HG03060 (cell line): ENCODE data around the gene MGME1.

Experiments used
- ATAC-seq: cut with Tn5 transposase; IDR thresholded peaks from one replicate; pipeline ENCODE4 v1.9.1; 2021; ENCODE audit warnings: low read depth, moderate number of reproducible peaks; ENCODE audit not compliant: unreplicated experiment

MGME1 gene

GRCh38 chr20:17939622-17940223 lies 29.1 kb upstream of the MGME1 start:
- ATAC-seq: no peak

- no peak for ATAC-seq
Measured at GRCh38 chr20:17940224-17940971, 28.4 kb upstream of the MGME1 start.

GRCh38 chr20:17941087-17941825 lies 27.6 kb upstream of the MGME1 start:
- no peak for ATAC-seq

DNA sequence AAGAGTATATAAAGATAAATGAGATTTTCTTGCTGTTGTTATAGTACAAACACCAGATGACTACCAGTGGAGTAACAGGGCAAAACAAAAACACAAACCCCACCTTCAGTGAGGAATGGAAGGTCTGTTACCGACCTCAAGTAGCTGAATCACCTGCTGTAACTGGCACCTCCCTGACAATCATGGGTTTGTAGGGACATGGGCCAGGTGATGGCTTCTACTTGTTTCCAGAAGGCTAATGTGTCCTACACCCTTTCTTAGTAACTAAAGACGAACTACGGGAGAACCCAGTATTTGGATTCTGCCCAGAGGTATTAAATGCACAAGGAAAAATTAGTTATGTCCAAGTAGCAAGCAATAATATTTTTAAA lies 27.0 kb upstream of the MGME1 start:
- ATAC-seq: no peak

- ATAC-seq: peak; percentile 54
Measured at GRCh38 chr20:17943343-17943742, 25.5 kb upstream of the MGME1 start.

DNA sequence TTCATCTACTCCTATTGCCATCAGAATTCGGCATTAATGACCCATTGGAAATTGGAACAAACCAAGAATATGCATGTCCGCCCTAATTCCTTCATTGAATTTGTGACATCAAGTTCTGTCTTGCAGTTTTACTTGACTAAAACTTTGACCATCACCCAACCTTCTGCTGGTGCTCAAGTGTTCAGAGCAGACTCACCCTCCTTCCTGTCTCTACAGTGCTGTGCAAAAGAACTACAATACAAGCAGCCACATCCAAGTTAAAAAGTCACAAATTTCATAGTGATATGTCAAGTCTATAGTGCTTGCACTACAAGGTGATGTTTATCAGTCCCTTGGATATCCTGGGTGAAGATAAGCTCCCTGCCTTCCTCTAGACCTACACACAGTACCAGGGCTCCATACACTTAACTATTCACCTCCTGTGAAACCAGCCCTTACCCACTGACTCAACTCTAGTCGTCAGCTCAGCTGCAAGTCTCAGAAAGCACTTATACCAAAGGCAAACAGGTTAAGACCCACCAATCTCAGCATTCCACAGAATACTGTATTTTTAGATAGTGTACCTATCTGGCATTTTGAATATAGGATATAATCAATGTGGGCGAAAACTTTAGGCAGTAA lies 23.9 kb upstream of the MGME1 start:
- no peak for ATAC-seq

DNA sequence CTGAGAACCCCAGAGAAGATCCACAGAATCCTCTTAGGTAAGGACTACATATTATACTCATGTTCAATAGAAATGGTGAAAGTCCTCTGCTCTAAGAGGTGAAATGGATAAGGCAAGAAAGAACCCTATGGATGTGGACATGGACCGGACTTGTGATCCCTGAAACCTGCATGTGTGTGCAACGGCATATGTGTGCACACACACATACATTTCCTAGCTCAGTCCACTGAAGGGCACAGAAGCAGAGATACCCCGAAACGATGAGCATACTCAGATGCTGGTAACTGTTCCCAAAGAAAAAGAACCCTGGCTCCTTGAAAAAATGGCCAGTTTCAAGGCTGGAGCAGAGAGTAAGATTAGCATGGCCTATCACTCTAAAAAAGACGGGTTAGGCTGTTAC lies 22.8 kb upstream of the MGME1 start:
- no peak for ATAC-seq

DNA sequence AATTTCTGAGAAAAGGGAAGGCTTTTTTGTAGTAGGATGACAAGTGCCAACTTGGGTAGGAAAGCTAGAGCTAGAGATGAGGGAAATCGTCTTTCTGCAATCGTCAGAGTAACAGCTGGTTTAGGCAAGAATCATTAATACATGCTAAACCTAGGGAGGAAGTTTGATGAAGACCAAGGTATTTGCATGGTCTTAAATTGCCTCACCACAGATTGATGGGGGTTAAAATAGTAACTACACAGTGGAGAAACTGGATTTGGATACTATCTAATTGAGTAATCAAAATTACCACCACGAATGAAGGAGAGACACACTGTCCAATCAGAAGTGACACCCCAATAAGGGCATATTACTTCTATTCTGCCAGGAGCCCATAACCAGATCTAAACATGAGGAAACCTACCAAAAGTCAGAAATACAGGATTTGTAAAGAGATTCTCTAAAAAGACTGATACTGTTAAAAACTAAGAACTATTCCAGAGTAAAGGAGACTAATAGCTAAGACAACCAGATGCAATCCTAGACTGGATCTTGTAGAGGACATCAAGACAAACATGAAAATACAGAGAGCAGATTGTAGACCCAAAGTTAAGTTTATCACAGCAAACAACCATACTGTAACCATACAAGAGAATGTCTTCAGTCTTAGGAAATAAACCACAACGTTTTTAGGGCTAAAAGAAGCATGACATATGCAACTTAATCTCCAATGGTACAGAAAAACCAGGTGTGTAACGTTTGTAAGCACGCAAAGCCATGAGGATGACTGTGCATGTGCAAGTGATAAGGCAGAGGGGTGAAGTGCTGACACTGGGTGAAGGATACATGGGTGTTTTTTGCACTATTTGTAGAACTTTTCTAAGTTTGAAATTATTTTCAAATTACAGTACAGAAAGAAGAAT lies 22.0 kb upstream of the MGME1 start:
- no peak for ATAC-seq

GRCh38 chr20:17947474-17947815 lies 21.4 kb upstream of the MGME1 start:
- ATAC-seq: no peak

- no peak for ATAC-seq
Measured at GRCh38 chr20:17948442-17948841, 20.4 kb upstream of the MGME1 start.

DNA sequence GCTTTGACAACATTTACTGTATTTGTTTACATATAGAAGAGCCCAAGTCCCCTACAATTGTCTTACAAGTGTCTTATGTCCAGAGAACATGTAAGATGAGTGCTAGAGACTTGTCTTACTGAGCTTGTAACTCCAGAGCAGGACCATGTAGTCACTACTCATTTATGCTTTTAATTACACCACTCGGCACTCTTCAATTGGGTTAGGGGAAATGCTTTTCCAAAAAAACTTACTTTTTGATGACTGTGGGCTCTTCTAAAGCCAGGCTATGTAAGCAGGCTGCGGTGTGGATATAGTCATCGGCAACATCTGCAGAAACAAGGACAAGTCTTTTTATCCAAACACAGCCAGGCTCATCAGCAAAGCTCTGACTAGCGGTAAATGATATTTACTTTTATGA lies 18.9 kb upstream of the MGME1 start:
- ATAC-seq: no peak

- no peak for ATAC-seq
Measured at GRCh38 chr20:17950670-17951069, 18.1 kb upstream of the MGME1 start.

- ATAC-seq: no peak
Measured at GRCh38 chr20:17951323-17951722, 17.5 kb upstream of the MGME1 start.

- no peak for ATAC-seq
Measured at GRCh38 chr20:17952692-17953684, 15.8 kb upstream of the MGME1 start.

DNA sequence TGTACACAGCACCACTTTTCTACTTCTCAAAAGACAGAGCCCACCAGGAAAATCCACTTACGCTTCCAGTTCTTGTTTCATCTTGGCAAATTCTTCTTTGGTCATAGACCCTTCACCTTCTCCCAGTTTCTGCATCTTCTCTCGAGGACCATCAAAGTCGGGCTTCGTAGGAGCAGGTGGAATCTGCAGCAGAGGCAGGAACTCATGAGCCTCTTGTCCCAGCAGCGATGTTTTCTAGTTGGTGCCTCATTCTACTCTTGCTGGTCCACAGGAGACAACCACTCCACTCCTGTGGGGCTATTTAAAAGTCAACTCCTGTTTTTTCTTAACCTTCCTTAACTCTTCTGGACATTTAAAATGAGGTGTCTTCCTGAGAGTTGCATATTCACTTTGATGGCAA lies 14.9 kb upstream of the MGME1 start:
- ATAC-seq: no peak

DNA sequence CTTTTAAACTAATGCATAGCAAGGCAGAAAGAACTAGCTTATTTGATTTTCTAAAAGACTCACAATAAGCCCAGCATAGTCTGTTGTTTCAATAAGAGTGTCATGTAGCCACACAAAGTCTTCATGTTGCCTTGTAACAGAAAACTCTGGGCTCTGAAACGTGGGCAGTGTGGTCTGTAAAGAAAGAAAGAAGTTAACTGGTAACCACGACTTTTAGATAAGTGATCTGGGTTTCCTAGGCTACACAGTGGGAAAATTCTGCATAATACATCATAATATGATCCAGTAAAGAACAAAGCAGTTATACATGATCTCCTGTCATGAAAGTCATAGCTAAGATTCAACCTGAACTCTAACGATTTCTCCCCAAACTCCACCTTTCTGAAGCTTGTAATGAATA lies 13.5 kb upstream of the MGME1 start:
- ATAC-seq: no peak

DNA sequence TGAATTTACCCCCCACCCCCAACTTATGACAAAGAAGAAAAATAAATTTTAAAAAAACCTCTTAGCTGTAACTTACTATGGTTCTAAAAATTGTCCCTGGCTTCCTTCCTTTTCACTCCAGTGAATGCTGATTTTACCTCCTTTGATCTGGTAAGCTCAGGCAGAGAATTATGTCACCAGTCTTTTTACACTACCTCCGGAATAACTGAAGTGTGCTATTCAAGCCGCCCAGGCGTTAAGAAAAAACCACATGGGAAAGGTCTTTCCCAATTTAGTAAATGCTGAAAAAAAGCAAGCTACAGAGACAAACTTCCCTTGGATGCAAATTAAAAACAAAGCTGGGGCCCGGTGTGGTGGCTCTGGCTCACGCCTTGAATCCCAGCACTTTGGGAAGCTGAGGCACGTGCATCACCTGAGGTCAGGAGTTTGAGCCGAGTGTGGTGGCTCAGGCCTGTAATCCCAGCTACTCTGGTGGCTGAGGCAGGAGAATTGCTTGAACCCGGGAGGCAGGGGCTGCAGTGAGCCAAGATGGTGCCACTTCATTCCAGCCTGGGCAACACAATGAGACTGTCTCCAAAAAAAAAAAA lies 12.6 kb upstream of the MGME1 start:
- no peak for ATAC-seq

GRCh38 chr20:17957505-17958363 lies 11.1 kb upstream of the MGME1 start:
- ATAC-seq: no peak
